ENCODE measurements around the gene ST3GAL3. TPM values are rescaled to one million over a fixed set of nuclear protein-coding genes. Genes with fewer than 3 reads are reported as not detected.

The ST3GAL3 gene
- total and polyA plus RNA-seq, 2 experiments from 2014 or later, result 4.5 to 7.0 TPM

DNA sequence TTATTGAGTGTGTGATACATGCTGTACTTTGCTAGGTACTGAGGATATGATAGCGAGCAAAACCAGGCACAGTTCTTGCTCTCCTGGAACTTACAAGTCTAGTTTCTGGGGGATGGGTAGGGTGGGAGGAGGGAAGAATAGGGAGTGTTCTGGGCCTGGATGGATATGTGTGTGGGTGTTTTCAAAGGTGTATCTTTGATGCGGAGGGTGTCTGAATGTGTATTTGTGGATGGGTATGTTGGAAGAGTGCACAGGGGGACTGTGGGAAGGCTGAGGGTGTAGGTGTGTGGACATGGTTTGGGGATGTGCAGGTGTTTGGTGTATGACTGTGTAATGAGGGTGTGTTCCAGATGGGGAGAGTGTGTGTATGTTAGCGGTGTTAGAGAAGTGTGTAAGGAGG is 258.0 kb downstream of the ST3GAL3 start:
- Mint-ChIP-seq H3K4me1 (no peaks in the 10 kb centered on the region), H3K9me3 (no peaks in the 10 kb centered on the region), H3K4me3 (no peak overlapping the region), H3K36me3 (ENCODE audit: low read depth) (peaks cover 4% of the 10 kb centered on the region; the same call in 2 of the 3 replicates), H3K27ac (no peak overlapping the region), H3K27me3 (ENCODE audit: insufficient read depth, low read depth, poor library complexity) (peaks cover 3% of the 10 kb centered on the region)
- Histone ChIP-seq H3K4me1 (ENCODE audit: insufficient read depth) (0 out of 2 replicates have a peak, but pooled peaks cover under 1% of the 10 kb centered on the region), H3K27ac (ENCODE audit: low read depth) (no peak overlapping the region), H3K36me3 (ENCODE audit: insufficient read depth) (no peaks in the 10 kb centered on the region), H2AFZ (no peak overlapping the region), H4K20me1 (replicated peaks; ENCODE audit: insufficient read depth) (no peaks in the 10 kb centered on the region; the same call in 1 of the 2 replicates), H3K4me3 (no peak overlapping the region), H3K9me2 (ENCODE audit: insufficient read depth) (no peaks in the 10 kb centered on the region), H3K79me2 (replicated peaks; ENCODE audit: insufficient read depth) (peaks cover 3% of the 10 kb centered on the region; the same call in 1 of the 2 replicates), H3K4me2 (no peak overlapping the region), H3F3A (replicated peaks; ENCODE audit: low read depth) (no peaks in the 10 kb centered on the region), H3K27me3 (ENCODE audit: insufficient read depth) (no peaks in the 10 kb centered on the region)
- ATAC-seq, result no peak
- TF ChIP-seq, protein P1, sequence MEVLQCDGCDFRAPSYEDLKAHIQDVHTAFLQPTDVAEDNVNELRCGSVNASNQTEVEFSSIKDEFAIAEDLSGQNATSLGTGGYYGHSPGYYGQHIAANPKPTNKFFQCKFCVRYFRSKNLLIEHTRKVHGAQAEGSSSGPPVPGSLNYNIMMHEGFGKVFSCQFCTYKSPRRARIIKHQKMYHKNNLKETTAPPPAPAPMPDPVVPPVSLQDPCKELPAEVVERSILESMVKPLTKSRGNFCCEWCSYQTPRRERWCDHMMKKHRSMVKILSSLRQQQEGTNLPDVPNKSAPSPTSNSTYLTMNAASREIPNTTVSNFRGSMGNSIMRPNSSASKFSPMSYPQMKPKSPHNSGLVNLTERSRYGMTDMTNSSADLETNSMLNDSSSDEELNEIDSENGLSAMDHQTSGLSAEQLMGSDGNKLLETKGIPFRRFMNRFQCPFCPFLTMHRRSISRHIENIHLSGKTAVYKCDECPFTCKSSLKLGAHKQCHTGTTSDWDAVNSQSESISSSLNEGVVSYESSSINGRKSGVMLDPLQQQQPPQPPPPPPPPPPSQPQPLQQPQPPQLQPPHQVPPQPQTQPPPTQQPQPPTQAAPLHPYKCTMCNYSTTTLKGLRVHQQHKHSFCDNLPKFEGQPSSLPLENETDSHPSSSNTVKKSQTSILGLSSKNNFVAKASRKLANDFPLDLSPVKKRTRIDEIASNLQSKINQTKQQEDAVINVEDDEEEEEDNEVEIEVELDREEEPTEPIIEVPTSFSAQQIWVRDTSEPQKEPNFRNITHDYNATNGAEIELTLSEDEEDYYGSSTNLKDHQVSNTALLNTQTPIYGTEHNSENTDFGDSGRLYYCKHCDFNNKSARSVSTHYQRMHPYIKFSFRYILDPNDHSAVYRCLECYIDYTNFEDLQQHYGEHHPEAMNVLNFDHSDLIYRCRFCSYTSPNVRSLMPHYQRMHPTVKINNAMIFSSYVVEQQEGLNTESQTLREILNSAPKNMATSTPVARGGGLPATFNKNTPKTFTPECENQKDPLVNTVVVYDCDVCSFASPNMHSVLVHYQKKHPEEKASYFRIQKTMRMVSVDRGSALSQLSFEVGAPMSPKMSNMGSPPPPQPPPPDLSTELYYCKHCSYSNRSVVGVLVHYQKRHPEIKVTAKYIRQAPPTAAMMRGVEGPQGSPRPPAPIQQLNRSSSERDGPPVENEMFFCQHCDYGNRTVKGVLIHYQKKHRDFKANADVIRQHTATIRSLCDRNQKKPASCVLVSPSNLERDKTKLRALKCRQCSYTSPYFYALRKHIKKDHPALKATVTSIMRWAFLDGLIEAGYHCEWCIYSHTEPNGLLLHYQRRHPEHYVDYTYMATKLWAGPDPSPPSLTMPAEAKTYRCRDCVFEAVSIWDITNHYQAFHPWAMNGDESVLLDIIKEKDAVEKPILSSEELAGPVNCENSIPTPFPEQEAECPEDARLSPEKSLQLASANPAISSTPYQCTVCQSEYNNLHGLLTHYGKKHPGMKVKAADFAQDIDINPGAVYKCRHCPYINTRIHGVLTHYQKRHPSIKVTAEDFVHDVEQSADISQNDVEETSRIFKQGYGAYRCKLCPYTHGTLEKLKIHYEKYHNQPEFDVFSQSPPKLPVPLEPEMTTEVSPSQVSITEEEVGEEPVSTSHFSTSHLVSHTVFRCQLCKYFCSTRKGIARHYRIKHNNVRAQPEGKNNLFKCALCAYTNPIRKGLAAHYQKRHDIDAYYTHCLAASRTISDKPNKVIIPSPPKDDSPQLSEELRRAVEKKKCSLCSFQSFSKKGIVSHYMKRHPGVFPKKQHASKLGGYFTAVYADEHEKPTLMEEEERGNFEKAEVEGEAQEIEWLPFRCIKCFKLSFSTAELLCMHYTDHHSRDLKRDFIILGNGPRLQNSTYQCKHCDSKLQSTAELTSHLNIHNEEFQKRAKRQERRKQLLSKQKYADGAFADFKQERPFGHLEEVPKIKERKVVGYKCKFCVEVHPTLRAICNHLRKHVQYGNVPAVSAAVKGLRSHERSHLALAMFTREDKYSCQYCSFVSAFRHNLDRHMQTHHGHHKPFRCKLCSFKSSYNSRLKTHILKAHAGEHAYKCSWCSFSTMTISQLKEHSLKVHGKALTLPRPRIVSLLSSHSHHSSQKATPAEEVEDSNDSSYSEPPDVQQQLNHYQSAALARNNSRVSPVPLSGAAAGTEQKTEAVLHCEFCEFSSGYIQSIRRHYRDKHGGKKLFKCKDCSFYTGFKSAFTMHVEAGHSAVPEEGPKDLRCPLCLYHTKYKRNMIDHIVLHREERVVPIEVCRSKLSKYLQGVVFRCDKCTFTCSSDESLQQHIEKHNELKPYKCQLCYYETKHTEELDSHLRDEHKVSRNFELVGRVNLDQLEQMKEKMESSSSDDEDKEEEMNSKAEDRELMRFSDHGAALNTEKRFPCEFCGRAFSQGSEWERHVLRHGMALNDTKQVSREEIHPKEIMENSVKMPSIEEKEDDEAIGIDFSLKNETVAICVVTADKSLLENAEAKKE (CRISPR knock-in tag; IDR thresholded peaks at IDR 0.05), result no peak
- TF ChIP-seq EZH2phosphoT487 (IDR thresholded peaks at IDR 0.05; ENCODE audit: unreplicated experiment) (no peak), JUNB (IDR thresholded peaks at IDR 0.05; ENCODE audit: unreplicated experiment) (no peak), POLR2AphosphoS5 (IDR thresholded peaks at IDR 0.05; ENCODE audit: low read depth) (no peak), CREB1 (CRISPR knock-in tag; IDR thresholded peaks at IDR 0.05; ENCODE audit: low read depth) (no peak), ZNF114 (CRISPR knock-in tag; IDR thresholded peaks at IDR 0.05) (no peak), EZH2 (IDR thresholded peaks at IDR 0.05; ENCODE audit: low read depth, unreplicated experiment) (no peak), ZNF331 (CRISPR knock-in tag; IDR thresholded peaks at IDR 0.05; ENCODE audit: low read depth) (no peak), STAT1 (IDR thresholded peaks at IDR 0.05; ENCODE audit: unreplicated experiment) (no peak), NANOG (IDR thresholded peaks at IDR 0.05; ENCODE audit: borderline replicate concordance) (no peak)
- TF ChIP-seq, protein P2, sequence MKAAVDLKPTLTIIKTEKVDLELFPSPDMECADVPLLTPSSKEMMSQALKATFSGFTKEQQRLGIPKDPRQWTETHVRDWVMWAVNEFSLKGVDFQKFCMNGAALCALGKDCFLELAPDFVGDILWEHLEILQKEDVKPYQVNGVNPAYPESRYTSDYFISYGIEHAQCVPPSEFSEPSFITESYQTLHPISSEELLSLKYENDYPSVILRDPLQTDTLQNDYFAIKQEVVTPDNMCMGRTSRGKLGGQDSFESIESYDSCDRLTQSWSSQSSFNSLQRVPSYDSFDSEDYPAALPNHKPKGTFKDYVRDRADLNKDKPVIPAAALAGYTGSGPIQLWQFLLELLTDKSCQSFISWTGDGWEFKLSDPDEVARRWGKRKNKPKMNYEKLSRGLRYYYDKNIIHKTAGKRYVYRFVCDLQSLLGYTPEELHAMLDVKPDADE (IDR thresholded peaks at IDR 0.05), result no peak
- TF ChIP-seq, protein P3, sequence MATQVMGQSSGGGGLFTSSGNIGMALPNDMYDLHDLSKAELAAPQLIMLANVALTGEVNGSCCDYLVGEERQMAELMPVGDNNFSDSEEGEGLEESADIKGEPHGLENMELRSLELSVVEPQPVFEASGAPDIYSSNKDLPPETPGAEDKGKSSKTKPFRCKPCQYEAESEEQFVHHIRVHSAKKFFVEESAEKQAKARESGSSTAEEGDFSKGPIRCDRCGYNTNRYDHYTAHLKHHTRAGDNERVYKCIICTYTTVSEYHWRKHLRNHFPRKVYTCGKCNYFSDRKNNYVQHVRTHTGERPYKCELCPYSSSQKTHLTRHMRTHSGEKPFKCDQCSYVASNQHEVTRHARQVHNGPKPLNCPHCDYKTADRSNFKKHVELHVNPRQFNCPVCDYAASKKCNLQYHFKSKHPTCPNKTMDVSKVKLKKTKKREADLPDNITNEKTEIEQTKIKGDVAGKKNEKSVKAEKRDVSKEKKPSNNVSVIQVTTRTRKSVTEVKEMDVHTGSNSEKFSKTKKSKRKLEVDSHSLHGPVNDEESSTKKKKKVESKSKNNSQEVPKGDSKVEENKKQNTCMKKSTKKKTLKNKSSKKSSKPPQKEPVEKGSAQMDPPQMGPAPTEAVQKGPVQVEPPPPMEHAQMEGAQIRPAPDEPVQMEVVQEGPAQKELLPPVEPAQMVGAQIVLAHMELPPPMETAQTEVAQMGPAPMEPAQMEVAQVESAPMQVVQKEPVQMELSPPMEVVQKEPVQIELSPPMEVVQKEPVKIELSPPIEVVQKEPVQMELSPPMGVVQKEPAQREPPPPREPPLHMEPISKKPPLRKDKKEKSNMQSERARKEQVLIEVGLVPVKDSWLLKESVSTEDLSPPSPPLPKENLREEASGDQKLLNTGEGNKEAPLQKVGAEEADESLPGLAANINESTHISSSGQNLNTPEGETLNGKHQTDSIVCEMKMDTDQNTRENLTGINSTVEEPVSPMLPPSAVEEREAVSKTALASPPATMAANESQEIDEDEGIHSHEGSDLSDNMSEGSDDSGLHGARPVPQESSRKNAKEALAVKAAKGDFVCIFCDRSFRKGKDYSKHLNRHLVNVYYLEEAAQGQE (IDR thresholded peaks at IDR 0.05; ENCODE audit: unreplicated experiment), result no peak
- TF ChIP-seq, protein P4, sequence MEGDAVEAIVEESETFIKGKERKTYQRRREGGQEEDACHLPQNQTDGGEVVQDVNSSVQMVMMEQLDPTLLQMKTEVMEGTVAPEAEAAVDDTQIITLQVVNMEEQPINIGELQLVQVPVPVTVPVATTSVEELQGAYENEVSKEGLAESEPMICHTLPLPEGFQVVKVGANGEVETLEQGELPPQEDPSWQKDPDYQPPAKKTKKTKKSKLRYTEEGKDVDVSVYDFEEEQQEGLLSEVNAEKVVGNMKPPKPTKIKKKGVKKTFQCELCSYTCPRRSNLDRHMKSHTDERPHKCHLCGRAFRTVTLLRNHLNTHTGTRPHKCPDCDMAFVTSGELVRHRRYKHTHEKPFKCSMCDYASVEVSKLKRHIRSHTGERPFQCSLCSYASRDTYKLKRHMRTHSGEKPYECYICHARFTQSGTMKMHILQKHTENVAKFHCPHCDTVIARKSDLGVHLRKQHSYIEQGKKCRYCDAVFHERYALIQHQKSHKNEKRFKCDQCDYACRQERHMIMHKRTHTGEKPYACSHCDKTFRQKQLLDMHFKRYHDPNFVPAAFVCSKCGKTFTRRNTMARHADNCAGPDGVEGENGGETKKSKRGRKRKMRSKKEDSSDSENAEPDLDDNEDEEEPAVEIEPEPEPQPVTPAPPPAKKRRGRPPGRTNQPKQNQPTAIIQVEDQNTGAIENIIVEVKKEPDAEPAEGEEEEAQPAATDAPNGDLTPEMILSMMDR (conservative IDR thresholded peaks at IDR 0.05; ENCODE audit: low read depth in 2 of 2), result no peak
- DNase-seq (ENCODE audit: low spot score), result no peak

All from GM23338 (cell line).